Fibroblast of lung (primary cell): ENCODE measurements around the gene SLC6A19.

Experiments used
- EZH2 ChIP-seq: IDR thresholded peaks from 2 replicates; pipeline ENCODE4 v1.5.1; 2012; ENCODE audit warnings: low read length, control low read depth, mild to moderate bottlenecking; ENCODE audit errors: missing control alignments
- TF ChIP-seq, protein P1 (sequence below), 2 donors: IDR thresholded peaks in 1 of 2; conservative IDR thresholded peaks in 1 of 2; 1 replicate in 1 of 2; 2 replicates in 1 of 2; pipeline ENCODE4 v1.5.1; 2011 to 2012; ENCODE audit warnings: low read length in 2 of 2, control low read depth in 1 of 2, inconsistent platforms in 1 of 2, low read depth in 1 of 2, mild to moderate bottlenecking in 1 of 2

GRCh38 chr5:1161108-1161832 is 40.1 kb upstream of the SLC6A19 start:
- TF ChIP-seq, protein P1, sequence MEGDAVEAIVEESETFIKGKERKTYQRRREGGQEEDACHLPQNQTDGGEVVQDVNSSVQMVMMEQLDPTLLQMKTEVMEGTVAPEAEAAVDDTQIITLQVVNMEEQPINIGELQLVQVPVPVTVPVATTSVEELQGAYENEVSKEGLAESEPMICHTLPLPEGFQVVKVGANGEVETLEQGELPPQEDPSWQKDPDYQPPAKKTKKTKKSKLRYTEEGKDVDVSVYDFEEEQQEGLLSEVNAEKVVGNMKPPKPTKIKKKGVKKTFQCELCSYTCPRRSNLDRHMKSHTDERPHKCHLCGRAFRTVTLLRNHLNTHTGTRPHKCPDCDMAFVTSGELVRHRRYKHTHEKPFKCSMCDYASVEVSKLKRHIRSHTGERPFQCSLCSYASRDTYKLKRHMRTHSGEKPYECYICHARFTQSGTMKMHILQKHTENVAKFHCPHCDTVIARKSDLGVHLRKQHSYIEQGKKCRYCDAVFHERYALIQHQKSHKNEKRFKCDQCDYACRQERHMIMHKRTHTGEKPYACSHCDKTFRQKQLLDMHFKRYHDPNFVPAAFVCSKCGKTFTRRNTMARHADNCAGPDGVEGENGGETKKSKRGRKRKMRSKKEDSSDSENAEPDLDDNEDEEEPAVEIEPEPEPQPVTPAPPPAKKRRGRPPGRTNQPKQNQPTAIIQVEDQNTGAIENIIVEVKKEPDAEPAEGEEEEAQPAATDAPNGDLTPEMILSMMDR (conservative IDR thresholded peaks at IDR 0.05 in 1 of 2, IDR thresholded peaks at IDR 0.05 in 1 of 2; ENCODE audit: low read depth in 1 of 2, low read length in 2 of 2), result no peak
- TF ChIP-seq EZH2, result no peak
